NCI-H748 (cell line): ENCODE results near the gene DERA.
"Not testable (repeated sequence)": the region's sequence is repeated elsewhere in the genome, so short reads cannot be mapped to it uniquely, and the experiment has no call there.

Experiments
- DNase-seq: peaks from one replicate; lab custom pipeline; 2025; ENCODE audit not compliant: unreplicated experiment; lab: John Stamatoyannopoulos, UW

The DERA gene

GRCh38 chr12:15956413-15957185 is 45.5 kb downstream of the DERA start:
- DNase-seq: peak; percentile 23

GRCh38 chr12:15962760-15963159 is 51.6 kb downstream of the DERA start:
- DNase-seq: no peak

DNA sequence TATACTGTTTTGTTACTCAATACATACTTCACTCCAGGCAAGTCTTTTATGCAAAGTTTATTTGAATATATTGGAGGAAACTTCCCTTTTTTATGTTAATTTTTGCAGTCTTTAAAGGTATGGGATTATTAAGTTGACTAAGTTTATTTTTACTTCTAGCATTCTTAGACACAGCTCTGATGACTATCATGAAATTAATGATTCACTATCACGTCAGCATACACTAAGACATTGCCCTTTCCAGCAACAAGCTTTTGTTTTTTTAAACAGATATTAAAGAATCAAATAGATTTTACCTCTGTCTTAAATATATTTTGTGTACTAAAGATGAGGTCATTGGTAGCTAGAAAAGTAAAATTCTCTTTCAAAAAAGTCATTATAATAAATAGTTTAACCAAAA is 52.1 kb downstream of the DERA start:
- DNase-seq: no peak

DNA sequence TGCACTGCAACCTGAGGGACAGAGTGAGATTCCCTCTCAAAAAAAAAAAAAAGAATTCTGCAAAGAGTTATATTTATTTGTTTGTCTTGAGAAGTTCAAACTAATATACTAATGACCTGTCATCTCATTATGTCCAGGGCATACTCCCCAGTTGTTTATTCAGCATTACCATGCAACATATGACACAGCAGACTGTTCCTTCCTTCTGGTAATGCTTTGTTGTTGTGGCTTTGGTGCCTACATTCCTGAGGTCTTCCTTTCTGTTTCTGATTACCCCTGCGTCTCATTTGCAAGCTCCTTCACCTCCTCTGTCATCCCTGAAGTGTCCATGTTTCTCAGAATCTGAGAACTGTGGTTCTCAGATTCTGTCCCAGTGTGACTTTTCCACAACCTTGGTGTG is 55.3 kb downstream of the DERA start:
- no peak for DNase-seq

GRCh38 chr12:15967053-15967452 is 55.9 kb downstream of the DERA start:
- not testable (repeated sequence) for DNase-seq

GRCh38 chr12:15971211-15971610 is 60.1 kb downstream of the DERA start:
- no peak for DNase-seq

GRCh38 chr12:15972894-15973293 is 61.8 kb downstream of the DERA start:
- no peak for DNase-seq

DNA sequence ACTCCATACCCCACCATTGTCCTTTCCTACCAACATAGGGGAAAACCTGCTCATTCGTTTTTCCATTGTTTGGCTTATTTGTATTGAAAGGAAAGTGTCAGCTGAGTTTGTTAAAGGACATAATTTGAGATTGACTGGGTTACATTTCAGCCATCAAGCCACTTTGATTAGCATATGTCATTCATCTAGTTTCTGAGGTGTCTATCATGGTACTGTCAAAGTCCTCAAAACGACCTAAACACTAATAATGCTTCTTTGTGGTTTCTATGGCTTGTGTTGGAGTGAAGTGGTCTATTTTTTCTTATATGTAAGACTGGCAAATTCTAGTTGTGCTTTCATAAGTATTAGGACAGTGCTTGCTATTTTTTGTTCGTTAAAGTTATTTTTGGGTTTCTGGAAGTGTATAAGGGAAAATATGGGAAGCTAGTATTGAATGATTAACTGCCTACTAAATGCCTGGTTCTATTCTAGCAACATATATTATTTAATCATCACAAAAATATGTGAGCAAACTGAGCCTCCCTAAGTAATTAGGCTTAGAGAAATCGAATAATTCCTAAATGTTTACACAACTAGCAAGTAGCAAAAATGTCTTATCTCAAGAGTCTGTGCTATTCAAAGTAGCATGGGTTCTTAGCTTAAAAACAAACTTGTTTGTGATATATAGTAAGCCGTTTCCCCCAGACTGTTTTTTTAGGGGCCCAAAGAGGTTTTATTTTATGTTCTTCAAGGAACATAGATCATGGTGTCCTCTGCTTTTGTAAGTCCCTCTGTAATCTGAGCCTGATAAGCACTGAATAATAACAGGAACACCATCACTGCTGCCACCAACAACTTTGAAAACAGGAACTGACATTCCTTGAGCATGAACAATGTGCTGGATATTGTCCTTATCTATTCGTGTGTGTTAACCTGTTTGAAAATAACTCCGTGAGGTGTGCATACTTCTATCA is 67.1 kb downstream of the DERA start:
- DNase-seq: peak; percentile 8

DNA sequence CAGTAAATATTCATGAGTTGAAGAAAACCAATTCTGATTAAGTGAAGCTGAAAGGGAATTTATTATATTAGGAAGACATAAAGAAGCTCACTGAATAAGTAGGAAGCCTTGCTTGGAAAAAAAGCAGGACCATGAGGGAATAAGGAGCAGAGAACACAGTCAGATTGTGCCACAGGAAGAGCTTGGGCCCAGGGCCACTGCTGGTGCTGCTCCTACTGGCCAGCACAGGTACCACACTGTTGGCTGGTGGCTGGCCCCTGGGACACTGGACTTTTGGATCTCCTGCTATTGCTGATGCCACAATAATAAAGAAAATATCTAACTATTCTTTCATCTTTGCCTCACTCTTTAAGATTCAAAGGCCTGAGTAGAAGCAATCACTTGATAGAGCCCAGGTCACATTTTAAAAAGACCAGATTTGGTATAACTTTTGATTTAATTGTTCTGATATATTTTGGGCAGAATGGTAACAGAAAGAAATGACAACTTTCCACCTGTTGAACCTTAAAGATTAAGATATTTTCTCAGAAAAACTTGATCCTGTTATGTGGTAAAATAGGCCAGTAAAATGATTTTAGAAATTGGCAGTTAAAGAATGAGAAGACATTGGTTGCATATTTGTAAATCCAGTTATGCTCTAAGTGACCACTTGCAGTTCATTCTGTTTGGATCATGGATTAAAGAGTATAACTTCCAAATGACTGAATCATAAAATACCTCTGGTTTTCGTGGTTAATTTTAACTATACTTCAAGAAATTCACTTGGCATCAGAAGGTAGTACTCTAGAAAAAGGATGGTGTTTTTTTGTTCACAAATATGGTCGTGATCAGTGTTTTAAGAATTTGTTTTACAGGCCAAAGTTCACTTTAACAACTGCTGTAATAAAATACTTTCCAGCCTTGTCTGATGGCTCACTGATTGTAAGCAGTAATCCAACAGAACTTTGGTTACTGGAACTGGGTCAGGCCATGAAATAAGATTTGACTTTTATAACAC is 68.3 kb downstream of the DERA start:
- DNase-seq: no peak

GRCh38 chr12:15982071-15982470 is 70.9 kb downstream of the DERA start:
- no peak for DNase-seq

- peak; percentile 2 for DNase-seq
Measured at GRCh38 chr12:15982471-15982870, 71.3 kb downstream of the DERA start.

- DNase-seq: no peak
Measured at GRCh38 chr12:15982921-15983320, 71.8 kb downstream of the DERA start.

GRCh38 chr12:15984097-15984800 is 73.1 kb downstream of the DERA start:
- DNase-seq: no peak

GRCh38 chr12:15984963-15985362 is 73.8 kb downstream of the DERA start:
- no peak for DNase-seq

GRCh38 chr12:15987696-15988095 is 76.6 kb downstream of the DERA start:
- DNase-seq: no peak

DNA sequence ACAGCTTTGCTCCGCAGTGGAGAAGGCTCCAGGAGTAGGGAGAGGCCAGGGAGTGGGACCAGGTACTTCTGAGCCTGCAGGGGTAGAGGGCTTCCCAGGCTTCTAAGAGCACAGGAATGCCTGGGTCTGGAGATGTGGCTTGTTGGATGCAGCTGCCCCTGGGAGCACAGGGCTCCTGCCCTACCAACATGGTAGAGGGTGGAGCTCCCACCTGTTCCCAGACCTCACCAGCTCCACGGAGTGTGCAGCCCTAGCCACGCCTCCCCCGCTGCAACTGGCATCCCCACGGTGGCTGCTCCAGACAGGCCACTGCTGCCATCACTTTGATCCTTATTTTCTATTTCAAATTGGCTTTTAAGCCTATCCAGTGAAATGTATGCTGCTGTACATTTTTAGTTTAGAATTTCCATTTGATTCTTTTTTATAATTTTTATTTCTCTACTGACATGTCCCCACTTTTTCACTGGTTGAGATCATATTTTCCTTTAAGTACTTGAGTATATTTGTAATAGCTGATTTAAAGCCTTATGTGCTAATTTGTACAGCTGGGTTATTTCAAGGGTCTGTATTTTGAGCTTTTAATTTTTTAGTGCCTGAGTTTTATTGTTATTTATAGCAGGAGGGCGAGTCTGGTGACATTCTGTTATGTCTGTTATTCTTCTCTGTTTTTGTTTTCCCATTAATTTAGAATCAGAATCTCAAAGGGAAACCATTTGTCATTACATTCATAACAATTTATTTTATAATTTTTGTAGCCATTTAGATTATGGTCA is 78.0 kb downstream of the DERA start:
- no peak for DNase-seq

- DNase-seq: no peak
Measured at GRCh38 chr12:15995801-15996200, 84.7 kb downstream of the DERA start.

GRCh38 chr12:15996254-15996653 is 85.1 kb downstream of the DERA start:
- DNase-seq: no peak

- no peak for DNase-seq
Measured at GRCh38 chr12:15996948-15997347, 85.8 kb downstream of the DERA start.
